HFFc6 (cell line): ENCODE measurements around the gene FCER1A. TPM values are rescaled to one million over a fixed set of nuclear protein-coding genes. Genes with fewer than 3 reads are reported as not detected.
A peak's percentile ranks its signal among the peaks of the same experiment; 100 is the strongest.

Experiments
- DNase-seq: peaks from one replicate; pipeline ENCODE4 v3.0.0-alpha.2; 2018
- H3K27ac Mint-ChIP-seq: 2 replicates; pipeline ENCODE4 v1.8.0; 2020; ENCODE audit warnings: mild to moderate bottlenecking, mixed read lengths
- H3K27me3 Mint-ChIP-seq: 2 replicates; pipeline ENCODE4 v1.8.0; 2021; ENCODE audit warnings: mild to moderate bottlenecking, moderate library complexity, mixed read lengths; ENCODE audit not compliant: insufficient read depth
- H3K36me3 Mint-ChIP-seq: 2 replicates; pipeline ENCODE4 v1.8.0; 2021; ENCODE audit warnings: low read depth, mixed read lengths
- H3K4me1 Mint-ChIP-seq: 2 replicates; pipeline ENCODE4 v1.8.0; 2020; ENCODE audit warnings: low read depth, mixed read lengths
- H3K4me3 Mint-ChIP-seq: 2 replicates; pipeline ENCODE4 v1.8.0; 2020; ENCODE audit warnings: mild to moderate bottlenecking, moderate library complexity, mixed read lengths
- H3K9me3 Mint-ChIP-seq: 2 replicates; pipeline ENCODE4 v1.8.0; 2020; ENCODE audit warnings: mild to moderate bottlenecking, mixed read lengths
- CTCF ChIP-seq: fragments of 200-600 bp; sonication (generic); IDR thresholded peaks from 2 replicates; pipeline ENCODE4 v1.5.0; 2021; ENCODE audit warnings: antibody characterized with exemption, mild to moderate bottlenecking
- total RNA-seq, 6 experiments: library from RNA; stranded (reverse); fragmentation: NEBNext Ultra II Directional; extraction: Animal tissue kit (Norgen Biotek cat#: 25700); gene quantifications; 2 replicates in 1 of 6; 3 replicates in 5 of 6; pipeline ENCODE4 v1.2.3, GENCODE V29; 2021

The FCER1A gene
- total RNA-seq, 6 experiments from 2014 or later: not detected

GRCh38 chr1:159275891-159276290, 26.2 kb upstream of the FCER1A start:
- H3K36me3 Mint-ChIP-seq: no peaks in the 10 kb centered on the region
- no peak for DNase-seq
- peaks cover 24% of the 10 kb centered on the region for H3K4me1 Mint-ChIP-seq
- no peak for TF ChIP-seq CTCF
- H3K27me3 Mint-ChIP-seq: peaks cover 2% of the 10 kb centered on the region; the same call in 1 of the 2 replicates
- H3K9me3 Mint-ChIP-seq: no peaks in the 10 kb centered on the region; the same call in 1 of the 2 replicates
- no peak overlapping the region for H3K4me3 Mint-ChIP-seq
- no peak overlapping the region for H3K27ac Mint-ChIP-seq

DNA sequence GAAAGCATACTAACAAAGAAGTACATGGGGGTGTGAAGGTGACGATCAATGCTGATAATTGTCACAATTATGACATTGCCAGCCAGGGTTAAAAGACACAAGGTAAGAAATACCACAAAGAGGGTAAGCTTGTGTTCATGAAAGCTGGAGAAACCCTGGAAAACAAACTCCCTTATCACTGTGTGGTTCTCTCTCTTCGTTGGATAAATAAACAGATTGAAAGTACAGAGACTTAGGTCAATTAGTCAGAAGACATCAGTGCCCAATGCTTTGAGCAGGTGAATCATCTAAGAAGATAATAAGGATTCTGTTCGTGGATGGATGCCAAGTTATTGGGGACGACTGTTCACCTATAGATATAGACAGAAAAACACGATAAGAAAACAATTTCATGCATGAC, 22.4 kb upstream of the FCER1A start:
- Mint-ChIP-seq H3K27ac (no peak overlapping the region), H3K27me3 (no peaks in the 10 kb centered on the region), H3K36me3 (no peaks in the 10 kb centered on the region), H3K4me3 (peak overlapping the region; percentile 19; the same call in 1 of the 2 replicates), H3K4me1 (peaks cover 45% of the 10 kb centered on the region), H3K9me3 (no peaks in the 10 kb centered on the region)
- no peak for TF ChIP-seq CTCF
- no peak for DNase-seq

- Mint-ChIP-seq H3K27me3 (no peaks in the 10 kb centered on the region), H3K4me3 (peak overlapping the region; percentile 16; the same call in 1 of the 2 replicates), H3K27ac (no peak overlapping the region), H3K36me3 (no peaks in the 10 kb centered on the region), H3K4me1 (peaks cover 39% of the 10 kb centered on the region), H3K9me3 (no peaks in the 10 kb centered on the region)
- no peak for DNase-seq
- TF ChIP-seq CTCF: no peak
These were observed 20.0 kb upstream of the FCER1A start for GRCh38 chr1:159282118-159282517.

- Mint-ChIP-seq H3K36me3 (no peaks in the 10 kb centered on the region), H3K27me3 (peaks cover 3% of the 10 kb centered on the region; the same call in 1 of the 2 replicates), H3K4me3 (no peak overlapping the region), H3K9me3 (no peaks in the 10 kb centered on the region), H3K27ac (no peak overlapping the region), H3K4me1 (no peaks in the 10 kb centered on the region; the same call in 1 of the 2 replicates)
- no peak for TF ChIP-seq CTCF
- no peak for DNase-seq
These were observed 13.1 kb upstream of the FCER1A start for GRCh38 chr1:159289060-159289459.

DNA sequence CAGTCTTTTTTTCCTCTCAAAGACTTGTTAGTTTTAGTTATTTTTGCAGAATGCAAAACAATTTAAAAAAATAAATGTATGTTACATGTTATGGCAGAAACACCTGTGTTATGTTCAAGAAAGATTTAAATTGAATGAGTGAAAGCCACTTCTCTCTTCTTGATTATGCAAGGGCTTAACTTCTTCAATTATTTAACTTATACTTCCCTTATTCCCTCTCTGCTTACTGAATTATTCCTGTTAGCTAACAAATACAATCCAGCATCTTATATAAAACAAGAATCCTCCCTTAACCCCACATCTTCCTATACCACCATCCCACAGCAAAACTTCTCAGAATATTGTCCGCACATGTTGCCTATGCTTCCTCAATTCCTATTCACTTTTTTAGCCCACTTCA, 10.7 kb upstream of the FCER1A start:
- H3K27ac Mint-ChIP-seq: no peak overlapping the region
- no peak for TF ChIP-seq CTCF
- H3K4me3 Mint-ChIP-seq: no peak overlapping the region
- H3K9me3 Mint-ChIP-seq: no peaks in the 10 kb centered on the region
- peaks cover 3% of the 10 kb centered on the region; the same call in 1 of the 2 replicates for H3K27me3 Mint-ChIP-seq
- H3K36me3 Mint-ChIP-seq: no peaks in the 10 kb centered on the region; the same call in 1 of the 2 replicates
- DNase-seq: no peak
- no peaks in the 10 kb centered on the region for H3K4me1 Mint-ChIP-seq
